Activated effector memory CD4-positive, alpha-beta T cell treated with anti-CD3 and anti-CD28 coated beads, Interleukin-2, amount 50 U/mL, for 16 hours (primary cell): ENCODE data around the gene TUBA3C.

ENCODE experiments used
- DNase-seq: peaks from one replicate; pipeline ENCODE4 v3.0.0-alpha.2; 2020

Gene TUBA3C

GRCh38 chr13:19159761-19160420 lies 21.7 kb downstream of the TUBA3C start:
- DNase-seq, result no peak

- no peak for DNase-seq
Measured at GRCh38 chr13:19159181-19159580, 22.4 kb downstream of the TUBA3C start.

GRCh38 chr13:19158526-19159174 lies 23.0 kb downstream of the TUBA3C start:
- no peak for DNase-seq

GRCh38 chr13:19158006-19158405 lies 23.6 kb downstream of the TUBA3C start:
- no peak for DNase-seq

GRCh38 chr13:19157461-19157860 lies 24.2 kb downstream of the TUBA3C start:
- no peak for DNase-seq

- no peak for DNase-seq
Measured at GRCh38 chr13:19156013-19156825, 25.4 kb downstream of the TUBA3C start.

GRCh38 chr13:19155321-19155861 lies 26.2 kb downstream of the TUBA3C start:
- DNase-seq, result no peak

- no peak for DNase-seq
Measured at GRCh38 chr13:19154843-19155242, 26.8 kb downstream of the TUBA3C start.

- DNase-seq, result no peak
Measured at GRCh38 chr13:19153782-19154450, 27.7 kb downstream of the TUBA3C start.

GRCh38 chr13:19152403-19152802 lies 29.2 kb downstream of the TUBA3C start:
- no peak for DNase-seq

GRCh38 chr13:19151581-19152263 lies 29.9 kb downstream of the TUBA3C start:
- DNase-seq, result no peak

GRCh38 chr13:19150712-19151228 lies 30.9 kb downstream of the TUBA3C start:
- no peak for DNase-seq

GRCh38 chr13:19150226-19150625 lies 31.4 kb downstream of the TUBA3C start:
- no peak for DNase-seq

GRCh38 chr13:19148561-19148960 lies 33.1 kb downstream of the TUBA3C start:
- no peak for DNase-seq
